ENCODE data around the gene TP53INP2.

DNA sequence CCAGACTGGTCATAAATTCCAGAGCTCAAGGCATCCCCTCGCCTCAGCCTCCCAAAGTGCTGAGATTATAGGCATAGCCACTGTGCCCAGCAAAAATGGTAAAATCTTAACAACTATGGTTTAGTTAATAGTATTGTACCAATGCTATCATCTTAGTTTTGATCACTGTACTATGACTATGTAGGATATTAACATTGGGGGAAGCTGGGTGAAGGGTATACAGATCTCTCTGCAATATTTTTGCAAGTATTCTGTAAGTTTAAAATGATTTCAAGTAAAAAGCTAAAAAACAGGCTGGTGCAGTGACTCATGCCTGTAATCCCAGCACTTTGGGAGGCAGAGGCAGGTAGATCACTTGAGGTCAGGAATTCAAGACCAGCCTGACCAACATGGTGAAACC, 35.0 kb upstream of the TP53INP2 start:
- TF ChIP-seq CTCF (IDR thresholded peaks at IDR 0.05) (no peak), POLR2A (IDR thresholded peaks at IDR 0.05) (no peak)
